ENCODE measurements around the gene PUM1.

PUM1 gene

GRCh38 chr1:30919025-30919881 is 146.3 kb downstream of the PUM1 start:
- DNase-seq, result no peak

GRCh38 chr1:30916296-30916695 is 149.2 kb downstream of the PUM1 start:
- no peak for DNase-seq

DNA sequence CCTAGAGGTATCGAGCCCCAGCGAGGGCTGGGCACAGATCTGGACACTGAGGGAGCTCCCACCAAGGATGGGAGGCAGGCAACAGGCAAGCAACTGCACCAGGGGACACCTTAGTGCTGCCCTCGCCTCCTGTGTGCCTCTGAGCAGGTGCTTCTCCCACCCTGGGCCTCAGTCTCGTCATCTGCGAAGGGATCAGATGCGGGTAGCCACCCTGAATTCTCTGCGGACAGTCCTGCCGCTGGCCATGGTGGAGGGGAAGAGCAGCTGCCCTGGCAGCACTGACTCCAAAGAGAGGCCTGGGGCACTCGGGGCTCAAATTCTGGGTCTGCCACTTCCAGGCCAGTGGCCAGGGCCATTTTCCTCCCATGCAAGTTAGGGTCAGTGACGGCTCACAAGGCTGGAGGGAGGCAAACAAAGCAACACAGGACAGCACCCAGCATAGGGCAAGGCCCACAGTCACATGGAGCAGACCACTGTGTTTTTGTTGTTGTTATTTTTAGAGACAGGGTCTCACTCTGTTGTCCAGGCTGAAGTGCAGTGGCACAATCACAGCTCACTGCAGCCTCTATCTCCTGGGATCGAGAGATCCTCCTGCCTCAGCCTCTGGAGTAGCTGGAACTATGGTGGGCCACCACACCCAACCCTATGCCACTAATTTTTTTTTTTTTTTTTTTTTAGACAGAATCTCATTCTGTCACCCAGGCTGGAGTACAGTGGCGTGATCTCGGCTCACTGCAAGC is 149.9 kb downstream of the PUM1 start:
- DNase-seq, result no peak

DNA sequence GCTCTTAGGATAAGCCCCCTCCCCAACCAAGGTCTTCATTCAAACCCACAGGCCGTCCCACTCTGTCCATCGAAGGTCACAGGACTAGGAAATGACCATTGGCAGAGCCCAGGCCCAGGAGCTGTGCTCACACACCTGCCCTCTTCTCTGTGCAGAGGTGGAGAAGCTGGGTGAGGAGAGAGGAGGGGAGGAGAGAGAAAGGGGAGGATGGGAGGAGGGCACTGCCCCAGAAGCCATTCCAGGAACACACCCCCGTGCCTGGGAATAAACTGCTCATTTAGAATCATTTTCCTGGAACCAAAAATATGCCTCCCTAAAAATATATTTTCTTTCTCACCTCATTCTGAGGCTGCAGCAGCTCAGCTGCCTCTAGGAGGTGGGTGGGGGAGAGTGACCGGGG is 150.6 kb downstream of the PUM1 start:
- DNase-seq, result no peak

DNA sequence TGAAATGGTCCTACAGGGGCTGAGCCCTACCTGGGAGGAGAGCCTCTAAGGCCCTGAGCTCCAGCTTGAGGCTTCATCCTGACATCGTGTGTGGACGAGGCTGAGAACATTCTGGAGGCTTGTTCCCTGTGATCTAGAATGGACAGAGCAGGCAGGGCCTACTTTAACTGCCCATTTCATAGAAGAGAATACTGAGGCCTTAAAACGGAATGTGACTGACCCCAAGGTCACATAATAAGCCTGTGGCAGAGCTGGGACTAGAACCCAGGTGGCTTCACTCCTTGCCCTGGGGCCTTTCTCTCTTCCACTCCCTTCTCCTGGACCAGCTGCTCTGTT is 151.0 kb downstream of the PUM1 start:
- DNase-seq, result no peak

DNA sequence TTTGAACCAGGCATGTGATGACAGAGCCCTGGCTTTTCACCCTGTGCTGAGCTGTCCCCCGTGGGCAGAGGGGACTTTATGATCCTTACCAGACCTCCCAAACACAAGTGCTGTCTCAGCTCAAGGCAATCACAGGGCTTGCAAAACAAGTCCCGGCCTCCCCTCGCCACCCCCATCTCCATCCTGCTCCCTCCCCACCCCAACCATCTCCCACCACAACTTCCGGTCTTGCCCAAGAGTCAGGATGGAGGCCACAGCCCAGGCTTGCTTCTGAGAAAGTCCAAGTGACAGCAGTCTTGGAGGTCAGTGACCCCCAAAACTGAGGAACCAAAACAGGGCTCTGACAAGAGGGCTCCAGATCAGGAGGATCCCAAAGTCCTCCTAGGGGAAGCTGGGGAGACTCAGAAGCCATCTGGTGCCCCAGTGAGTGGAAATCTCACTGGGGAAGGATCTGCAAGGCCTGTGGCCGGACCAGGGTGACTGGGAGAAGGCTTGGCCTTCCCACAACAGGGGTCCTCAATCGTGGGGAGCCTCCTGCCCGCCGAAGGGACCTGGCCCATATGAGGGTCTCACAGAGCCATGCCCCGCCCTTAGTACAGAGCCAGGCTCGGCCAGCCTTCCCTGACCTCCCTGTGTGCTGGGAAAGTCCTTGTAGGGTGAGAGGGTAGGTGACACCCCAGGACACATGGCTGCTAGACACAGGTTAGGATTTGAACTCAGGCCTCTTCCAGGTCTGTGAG is 152.4 kb downstream of the PUM1 start:
- no peak for DNase-seq

GRCh38 chr1:30912224-30912623 is 153.3 kb downstream of the PUM1 start:
- no peak for DNase-seq

GRCh38 chr1:30911059-30911954 is 154.2 kb downstream of the PUM1 start:
- DNase-seq, result peak; percentile 49

- DNase-seq, result no peak
Measured at GRCh38 chr1:30909365-30910068, 156.0 kb downstream of the PUM1 start.

GRCh38 chr1:30908696-30909364 is 156.7 kb downstream of the PUM1 start, which contains the start of gene SDC3:
TSS of gene SDC3 (minus strand) at chr1:30908758. CDS start at chr1:30908586, 172 bp downstream.
- no peak for DNase-seq

GRCh38 chr1:30908316-30908695 is 157.2 kb downstream of the PUM1 start:
- no peak for DNase-seq

DNA sequence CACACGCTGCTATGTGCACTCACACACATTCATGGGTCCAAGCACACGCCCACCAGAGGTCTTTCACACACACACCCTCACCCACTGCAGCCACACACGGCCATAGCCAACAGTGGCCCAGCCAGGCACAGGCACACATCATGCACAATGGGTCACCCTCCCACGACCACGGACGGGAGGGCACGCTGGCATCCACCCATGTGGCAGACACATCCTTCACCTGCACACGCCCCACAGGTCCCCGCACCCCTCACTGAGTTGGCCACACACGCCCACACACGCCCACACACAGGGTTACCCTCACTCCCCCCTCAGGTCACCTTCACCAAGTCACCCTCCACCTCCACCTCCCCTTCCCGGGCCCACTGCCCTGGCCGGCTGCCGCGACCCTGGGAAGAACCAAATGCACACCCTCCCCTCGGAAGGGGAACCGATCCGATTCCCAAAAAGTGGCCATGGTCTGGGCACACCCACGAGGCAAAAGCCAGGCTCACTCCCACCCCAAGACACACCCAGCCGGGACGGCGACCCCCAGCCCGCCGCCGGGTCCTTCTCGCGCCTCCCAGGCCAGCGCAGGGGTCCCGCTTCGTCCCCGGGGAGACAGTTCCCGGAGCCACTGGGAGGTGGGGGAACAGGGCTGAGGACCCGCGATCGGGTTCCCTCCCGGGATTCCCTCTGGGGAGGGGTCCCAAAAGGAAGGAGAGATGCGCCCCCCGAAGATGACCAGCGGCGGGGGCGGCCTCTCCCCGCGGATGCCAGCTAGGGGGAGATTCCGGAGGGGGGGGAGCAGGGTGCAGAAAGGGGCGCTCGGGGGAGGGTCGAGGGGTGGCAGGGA is 157.8 kb downstream of the PUM1 start:
- no peak for DNase-seq

DNA sequence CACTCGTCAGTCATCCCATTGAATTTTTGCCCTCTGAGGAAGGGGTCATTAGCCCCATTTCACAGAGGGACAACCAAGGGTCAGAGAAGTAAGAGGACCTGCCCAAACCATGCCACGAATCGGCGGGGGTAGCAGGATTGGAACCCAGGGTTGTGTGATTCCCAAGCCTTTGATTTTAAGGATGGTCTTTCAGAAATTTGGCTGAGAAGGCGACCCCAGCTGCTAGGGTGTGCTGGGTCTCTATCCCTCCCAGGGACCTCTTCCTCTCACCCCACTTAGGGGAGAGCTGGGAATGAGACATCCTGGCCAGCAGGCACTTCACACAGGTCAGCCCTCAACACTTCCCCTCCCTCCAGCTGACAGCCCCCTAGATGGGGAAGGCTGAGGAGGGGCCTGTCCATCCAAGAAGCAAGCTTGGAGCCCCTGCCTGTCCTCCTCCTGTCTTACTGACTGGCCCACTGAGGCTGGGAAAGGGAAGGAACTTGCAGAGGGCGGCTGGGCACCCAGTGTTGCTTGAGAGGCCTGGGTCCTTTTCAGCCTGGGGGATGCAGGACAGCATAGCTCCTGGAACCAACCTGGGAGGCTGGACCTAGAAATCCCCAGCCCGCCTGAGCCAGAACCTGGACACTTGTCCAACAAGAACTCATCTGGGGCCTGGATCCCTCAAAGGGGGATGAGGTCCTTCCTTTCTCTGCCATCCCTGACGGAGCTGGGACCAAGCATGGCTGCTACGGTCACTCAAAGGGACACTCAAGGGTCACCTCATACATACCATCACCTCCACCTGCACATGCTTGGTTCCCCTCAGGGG is 158.7 kb downstream of the PUM1 start:
- no peak for DNase-seq

DNA sequence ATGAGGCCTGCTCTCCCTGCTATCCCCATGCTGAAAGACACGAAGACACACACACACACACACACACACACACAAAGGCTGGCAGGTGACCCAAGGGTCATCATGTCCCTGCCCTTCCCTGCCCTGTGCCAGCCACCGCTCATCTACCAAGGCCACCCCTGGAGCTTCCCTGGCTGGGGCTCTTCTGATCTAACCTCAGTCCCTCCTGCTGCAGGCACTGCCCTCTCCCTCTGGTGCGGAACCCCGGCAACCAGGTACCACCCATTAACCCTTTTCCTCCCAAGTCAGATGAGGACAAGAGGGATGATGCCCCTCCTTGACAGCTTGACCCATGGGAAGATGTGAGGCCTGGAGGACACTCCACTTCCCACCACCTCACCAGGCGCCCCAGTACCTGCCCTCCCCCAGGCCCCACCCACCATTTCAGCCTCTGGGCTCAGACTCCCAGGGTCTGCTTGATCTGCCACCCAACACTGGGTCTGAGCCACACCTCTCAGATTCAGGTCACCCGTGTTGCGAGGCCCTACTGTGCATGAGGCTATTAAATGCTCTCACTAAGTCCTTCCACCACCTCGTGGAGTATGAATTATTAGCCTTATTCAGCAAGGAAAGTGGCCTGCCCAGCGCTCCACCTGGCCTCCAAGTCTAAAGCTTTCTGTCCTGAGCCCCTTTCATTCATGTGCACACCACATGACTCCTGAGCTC is 159.4 kb downstream of the PUM1 start:
- no peak for DNase-seq

DNA sequence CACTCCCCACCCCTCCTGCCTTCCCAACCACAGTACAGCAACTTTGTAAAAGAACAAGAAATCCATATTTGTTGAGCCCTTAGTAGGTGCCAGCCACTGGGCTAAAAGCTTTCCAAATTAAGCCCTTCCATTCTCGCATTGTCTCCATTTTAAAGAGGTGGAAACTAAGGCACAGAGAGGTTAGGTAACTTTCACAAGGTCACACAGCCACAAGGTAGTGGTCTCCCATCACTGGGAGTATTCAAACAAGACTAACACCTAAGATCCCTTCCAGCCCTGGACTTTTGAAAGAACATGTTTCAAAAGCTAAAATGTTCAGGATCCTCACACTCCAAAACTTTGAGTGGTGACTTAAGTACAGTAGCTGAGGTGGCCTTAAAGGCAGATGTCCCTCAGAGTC is 160.1 kb downstream of the PUM1 start:
- DNase-seq, result no peak

GRCh38 chr1:30904962-30905335 is 160.6 kb downstream of the PUM1 start:
- DNase-seq, result no peak

DNA sequence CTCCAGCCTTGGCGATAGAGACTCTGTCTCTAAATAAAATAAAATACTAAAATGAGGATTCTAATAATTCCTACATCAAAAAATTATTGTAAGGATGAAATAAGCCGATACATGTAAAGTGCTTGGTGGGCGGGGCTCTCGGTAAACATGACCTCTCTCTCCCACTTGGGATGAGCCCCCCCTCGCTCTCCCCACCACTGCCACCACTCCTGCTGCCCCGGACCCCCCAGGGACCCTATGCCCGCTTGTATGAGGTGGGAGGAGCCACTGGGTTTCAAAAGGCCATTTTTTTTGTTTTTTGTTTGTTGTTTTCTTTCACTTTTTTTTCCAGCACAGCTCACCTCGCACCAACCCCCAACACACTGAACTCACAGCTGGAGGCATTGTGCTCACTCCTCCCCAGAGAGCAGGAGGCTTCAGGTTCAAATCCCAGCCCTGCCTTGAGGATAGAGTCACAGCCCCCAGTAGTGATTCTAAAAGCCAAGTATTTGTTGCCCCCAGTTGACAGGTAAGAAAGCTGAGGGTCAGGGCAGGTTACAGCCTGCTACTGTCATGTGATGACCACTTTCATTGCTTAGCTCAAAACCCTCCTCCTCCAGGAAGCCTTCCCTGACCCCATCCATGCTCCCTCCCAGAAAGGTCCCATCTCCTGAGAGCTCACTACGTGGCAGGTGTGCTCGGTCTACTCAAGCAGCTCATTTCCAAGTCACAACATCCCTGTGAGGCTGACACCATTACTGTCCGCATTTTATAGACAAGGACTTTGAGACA is 161.1 kb downstream of the PUM1 start:
- DNase-seq, result no peak

Data from activated CD4-positive, CD25-positive, alpha-beta regulatory T cell treated with anti-CD3 and anti-CD28 coated beads, Interleukin-2, amount 50 U/mL, for 72 hours (primary cell).